HCT116 (cell line): ENCODE data around the gene COL23A1.

Experiments
- EGR1 ChIP-seq: IDR thresholded peaks from 2 replicates; pipeline ENCODE4 v1.6.1; 2012; ENCODE audit warnings: low read depth
- EZH2 ChIP-seq: fragments of 200-600 bp; sonication (generic); IDR thresholded peaks from 2 replicates; pipeline ENCODE4 v1.6.1; 2017; ENCODE audit warnings: antibody characterized with exemption, mixed run types
- JUND ChIP-seq: IDR thresholded peaks from 2 replicates; pipeline ENCODE4 v1.6.1; 2012
- POLR2A ChIP-seq: IDR thresholded peaks from 2 replicates; pipeline ENCODE4 v1.7.0; 2011; ENCODE audit warnings: borderline replicate concordance; ENCODE audit not compliant: insufficient read depth, insufficient read length; ENCODE audit errors: extremely low read depth
- RAD21 ChIP-seq: IDR thresholded peaks from 2 replicates; pipeline ENCODE4 v1.6.1; 2012; ENCODE audit warnings: low read depth, mild to moderate bottlenecking
- YY1 ChIP-seq: IDR thresholded peaks from 2 replicates; pipeline ENCODE4 v1.6.1; 2011; ENCODE audit warnings: low read length, low read depth, moderate library complexity, mild to moderate bottlenecking; ENCODE audit not compliant: insufficient replicate concordance; ENCODE audit errors: extremely low read depth
- ZNF274 ChIP-seq: fragments of 200-500 bp; sonication (Bioruptor generic); IDR thresholded peaks from 2 replicates; pipeline ENCODE4 v1.6.1; 2014; ENCODE audit warnings: mild to moderate bottlenecking, low read depth, low read length, inconsistent platforms
- TF ChIP-seq, protein P1 (sequence below), 3 experiments: fragments of 200-600 bp in 1 of 3; sonication (generic) in 1 of 3; IDR thresholded peaks in 2 of 3; conservative IDR thresholded peaks in 1 of 3; 2 replicates each; pipeline ENCODE4 v1.5.1; 2012 to 2017; ENCODE audit warnings: low read depth in 2 of 3, low read length in 2 of 3, antibody characterized with exemption in 1 of 3, borderline replicate concordance in 1 of 3, control low read depth in 1 of 3, mild to moderate bottlenecking in 1 of 3, mixed read lengths in 1 of 3, mixed run types in 1 of 3, moderate library complexity in 1 of 3; ENCODE audit not compliant: insufficient read depth in 1 of 3
- TF ChIP-seq, protein P2 (sequence below): IDR thresholded peaks from 2 replicates; pipeline ENCODE4 v1.6.1; 2011; ENCODE audit warnings: mild to moderate bottlenecking, low read length, moderate library complexity; ENCODE audit not compliant: insufficient replicate concordance; ENCODE audit errors: extremely low read depth

DNA sequence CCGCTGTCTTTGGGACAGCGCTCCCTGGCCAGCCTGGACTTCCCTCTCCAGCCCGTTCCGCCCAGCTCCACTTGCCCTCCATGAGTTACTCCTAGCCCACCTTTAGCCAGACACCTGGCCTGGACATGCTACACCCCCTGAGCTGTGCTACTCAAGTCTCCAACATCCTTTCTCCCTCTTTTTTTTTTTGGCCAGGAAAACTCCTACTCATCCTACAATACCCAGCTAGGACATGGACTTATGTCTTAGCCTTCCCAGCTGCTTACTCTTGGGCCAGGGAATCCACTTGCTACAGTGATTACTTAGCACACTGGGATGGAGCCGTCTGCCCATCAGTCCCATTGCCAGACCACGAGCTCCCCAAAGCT is 264.9 kb downstream of the COL23A1 start:
- TF ChIP-seq POLR2A (no peak), ZNF274 (no peak), RAD21 (no peak), EGR1 (no peak), EZH2 (no peak), YY1 (no peak), JUND (no peak)
- TF ChIP-seq, protein P1, sequence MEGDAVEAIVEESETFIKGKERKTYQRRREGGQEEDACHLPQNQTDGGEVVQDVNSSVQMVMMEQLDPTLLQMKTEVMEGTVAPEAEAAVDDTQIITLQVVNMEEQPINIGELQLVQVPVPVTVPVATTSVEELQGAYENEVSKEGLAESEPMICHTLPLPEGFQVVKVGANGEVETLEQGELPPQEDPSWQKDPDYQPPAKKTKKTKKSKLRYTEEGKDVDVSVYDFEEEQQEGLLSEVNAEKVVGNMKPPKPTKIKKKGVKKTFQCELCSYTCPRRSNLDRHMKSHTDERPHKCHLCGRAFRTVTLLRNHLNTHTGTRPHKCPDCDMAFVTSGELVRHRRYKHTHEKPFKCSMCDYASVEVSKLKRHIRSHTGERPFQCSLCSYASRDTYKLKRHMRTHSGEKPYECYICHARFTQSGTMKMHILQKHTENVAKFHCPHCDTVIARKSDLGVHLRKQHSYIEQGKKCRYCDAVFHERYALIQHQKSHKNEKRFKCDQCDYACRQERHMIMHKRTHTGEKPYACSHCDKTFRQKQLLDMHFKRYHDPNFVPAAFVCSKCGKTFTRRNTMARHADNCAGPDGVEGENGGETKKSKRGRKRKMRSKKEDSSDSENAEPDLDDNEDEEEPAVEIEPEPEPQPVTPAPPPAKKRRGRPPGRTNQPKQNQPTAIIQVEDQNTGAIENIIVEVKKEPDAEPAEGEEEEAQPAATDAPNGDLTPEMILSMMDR (IDR thresholded peaks at IDR 0.05 in 2 of 3, conservative IDR thresholded peaks at IDR 0.05 in 1 of 3; ENCODE audit: borderline replicate concordance in 1 of 3, insufficient read depth in 1 of 3, low read depth in 2 of 3, low read length in 2 of 3), result no peak
- TF ChIP-seq, protein P2, sequence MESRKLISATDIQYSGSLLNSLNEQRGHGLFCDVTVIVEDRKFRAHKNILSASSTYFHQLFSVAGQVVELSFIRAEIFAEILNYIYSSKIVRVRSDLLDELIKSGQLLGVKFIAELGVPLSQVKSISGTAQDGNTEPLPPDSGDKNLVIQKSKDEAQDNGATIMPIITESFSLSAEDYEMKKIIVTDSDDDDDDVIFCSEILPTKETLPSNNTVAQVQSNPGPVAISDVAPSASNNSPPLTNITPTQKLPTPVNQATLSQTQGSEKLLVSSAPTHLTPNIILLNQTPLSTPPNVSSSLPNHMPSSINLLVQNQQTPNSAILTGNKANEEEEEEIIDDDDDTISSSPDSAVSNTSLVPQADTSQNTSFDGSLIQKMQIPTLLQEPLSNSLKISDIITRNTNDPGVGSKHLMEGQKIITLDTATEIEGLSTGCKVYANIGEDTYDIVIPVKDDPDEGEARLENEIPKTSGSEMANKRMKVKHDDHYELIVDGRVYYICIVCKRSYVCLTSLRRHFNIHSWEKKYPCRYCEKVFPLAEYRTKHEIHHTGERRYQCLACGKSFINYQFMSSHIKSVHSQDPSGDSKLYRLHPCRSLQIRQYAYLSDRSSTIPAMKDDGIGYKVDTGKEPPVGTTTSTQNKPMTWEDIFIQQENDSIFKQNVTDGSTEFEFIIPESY, result no peak
